BLaER1 (cell line): ENCODE results near the gene SVOP.

ENCODE experiments used
- H3K27ac ChIP-seq: shearing (Covaris generic); formaldehyde crosslinking; 2 replicates; pipeline ENCODE4 v1.8.1; 2022
- H3K27me3 ChIP-seq: shearing (Covaris generic); formaldehyde crosslinking; 2 replicates; pipeline ENCODE4 v1.8.1; 2022
- H3K36me3 ChIP-seq: shearing (Covaris generic); formaldehyde crosslinking; 2 replicates; pipeline ENCODE4 v1.8.1; 2022
- H3K4me1 ChIP-seq: shearing (Covaris generic); formaldehyde crosslinking; 2 replicates; pipeline ENCODE4 v1.8.1; 2022
- H3K4me2 ChIP-seq: shearing (Covaris generic); formaldehyde crosslinking; 2 replicates; pipeline ENCODE4 v1.8.1; 2022
- H3K4me3 ChIP-seq: shearing (Covaris generic); formaldehyde crosslinking; 2 replicates; pipeline ENCODE4 v1.8.1; 2022
- H3K9ac ChIP-seq: shearing (Covaris generic); formaldehyde crosslinking; 2 replicates; pipeline ENCODE4 v1.8.1; 2022
- H3K9me3 ChIP-seq: shearing (Covaris generic); formaldehyde crosslinking; 2 replicates; pipeline ENCODE4 v1.8.1; 2022
- H4K20me1 ChIP-seq: shearing (Covaris generic); formaldehyde crosslinking; 2 replicates; pipeline ENCODE4 v1.8.1; 2022
- Cebpa-rat ChIP-seq: shearing (Covaris generic); IDR thresholded peaks from 2 replicates; pipeline ENCODE4 v1.8.1; 2022

Gene SVOP

GRCh38 chr12:108962256-108962655 lies 58.6 kb downstream of the SVOP start:
- H3K27me3 ChIP-seq: no peaks in the 10 kb centered on the region
- H3K9me3 ChIP-seq: no peaks in the 10 kb centered on the region
- no peak overlapping the region for H3K27ac ChIP-seq
- TF ChIP-seq Cebpa-rat: no peak
- no peaks in the 10 kb centered on the region for H3K4me1 ChIP-seq
- H3K36me3 ChIP-seq: no peaks in the 10 kb centered on the region
- no peak overlapping the region for H3K9ac ChIP-seq
- H4K20me1 ChIP-seq: no peaks in the 10 kb centered on the region
- H3K4me2 ChIP-seq: no peak overlapping the region
- no peak overlapping the region for H3K4me3 ChIP-seq

- Histone ChIP-seq H3K36me3 (no peaks in the 10 kb centered on the region), H3K27me3 (no peaks in the 10 kb centered on the region), H3K4me3 (no peak overlapping the region), H4K20me1 (no peaks in the 10 kb centered on the region), H3K4me1 (no peaks in the 10 kb centered on the region), H3K27ac (no peak overlapping the region), H3K9ac (no peak overlapping the region), H3K9me3 (no peaks in the 10 kb centered on the region), H3K4me2 (no peak overlapping the region)
- no peak for TF ChIP-seq Cebpa-rat
These were observed 60.9 kb downstream of the SVOP start for GRCh38 chr12:108959748-108960655.

GRCh38 chr12:108955225-108955835 lies 65.5 kb downstream of the SVOP start:
- Histone ChIP-seq H4K20me1 (no peaks in the 10 kb centered on the region), H3K36me3 (no peaks in the 10 kb centered on the region), H3K4me2 (no peak overlapping the region), H3K9ac (no peak overlapping the region), H3K27me3 (no peaks in the 10 kb centered on the region), H3K4me1 (no peaks in the 10 kb centered on the region), H3K9me3 (no peaks in the 10 kb centered on the region), H3K4me3 (no peak overlapping the region), H3K27ac (no peak overlapping the region)
- TF ChIP-seq Cebpa-rat: no peak

- no peak overlapping the region for H3K4me3 ChIP-seq
- no peak overlapping the region for H3K27ac ChIP-seq
- no peaks in the 10 kb centered on the region for H3K27me3 ChIP-seq
- peaks cover 12% of the 10 kb centered on the region for H3K9me3 ChIP-seq
- H3K9ac ChIP-seq: no peak overlapping the region
- H3K4me2 ChIP-seq: no peak overlapping the region
- no peak for TF ChIP-seq Cebpa-rat
- no peaks in the 10 kb centered on the region for H3K4me1 ChIP-seq
- no peaks in the 10 kb centered on the region for H4K20me1 ChIP-seq
- no peaks in the 10 kb centered on the region for H3K36me3 ChIP-seq
These were observed 69.7 kb downstream of the SVOP start for GRCh38 chr12:108950991-108951739.

GRCh38 chr12:108949976-108950375 lies 70.9 kb downstream of the SVOP start:
- Histone ChIP-seq H3K4me2 (no peak overlapping the region), H3K4me1 (no peaks in the 10 kb centered on the region), H4K20me1 (no peaks in the 10 kb centered on the region), H3K36me3 (no peaks in the 10 kb centered on the region), H3K27ac (no peak overlapping the region), H3K27me3 (no peaks in the 10 kb centered on the region), H3K9me3 (peaks cover 12% of the 10 kb centered on the region), H3K9ac (no peak overlapping the region), H3K4me3 (no peak overlapping the region)
- TF ChIP-seq Cebpa-rat: no peak

- H3K9ac ChIP-seq: no peak overlapping the region
These were observed 72.5 kb downstream of the SVOP start for GRCh38 chr12:108948367-108948766.

GRCh38 chr12:108947097-108947496 lies 73.8 kb downstream of the SVOP start:
- no peak overlapping the region for H3K4me2 ChIP-seq
- H3K36me3 ChIP-seq: no peaks in the 10 kb centered on the region
- no peak overlapping the region for H3K9ac ChIP-seq
- no peak for TF ChIP-seq Cebpa-rat
- no peaks in the 10 kb centered on the region for H4K20me1 ChIP-seq
- H3K4me1 ChIP-seq: no peaks in the 10 kb centered on the region
- peaks cover 12% of the 10 kb centered on the region for H3K9me3 ChIP-seq
- H3K27me3 ChIP-seq: no peaks in the 10 kb centered on the region
- no peak overlapping the region for H3K4me3 ChIP-seq
- H3K27ac ChIP-seq: no peak overlapping the region

More at GRCh38 chr12:108948367-108948766, 72.5 kb downstream of the SVOP start:
- H3K9me3 ChIP-seq: peaks cover 12% of the 10 kb centered on the region
- no peak overlapping the region for H3K27ac ChIP-seq
- H3K4me2 ChIP-seq: no peak overlapping the region
- H3K4me1 ChIP-seq: no peaks in the 10 kb centered on the region
- no peaks in the 10 kb centered on the region for H3K27me3 ChIP-seq
- TF ChIP-seq Cebpa-rat: no peak
- H3K36me3 ChIP-seq: no peaks in the 10 kb centered on the region
- no peak overlapping the region for H3K4me3 ChIP-seq
- no peaks in the 10 kb centered on the region for H4K20me1 ChIP-seq

GRCh38 chr12:108940138-108940537 lies 80.7 kb downstream of the SVOP start:
- Histone ChIP-seq H3K9me3 (no peaks in the 10 kb centered on the region), H3K4me2 (no peak overlapping the region), H3K9ac (no peak overlapping the region), H3K4me3 (no peak overlapping the region), H3K27ac (no peak overlapping the region), H3K4me1 (no peaks in the 10 kb centered on the region), H3K27me3 (no peaks in the 10 kb centered on the region), H4K20me1 (no peaks in the 10 kb centered on the region), H3K36me3 (no peaks in the 10 kb centered on the region)
- TF ChIP-seq Cebpa-rat: no peak

GRCh38 chr12:108939594-108939993 lies 81.3 kb downstream of the SVOP start:
- H3K9me3 ChIP-seq: no peaks in the 10 kb centered on the region
- no peak overlapping the region for H3K27ac ChIP-seq
- no peaks in the 10 kb centered on the region for H4K20me1 ChIP-seq
- H3K4me3 ChIP-seq: no peak overlapping the region
- no peak overlapping the region for H3K4me2 ChIP-seq
- H3K27me3 ChIP-seq: no peaks in the 10 kb centered on the region
- TF ChIP-seq Cebpa-rat: no peak
- H3K9ac ChIP-seq: no peak overlapping the region
- H3K36me3 ChIP-seq: no peaks in the 10 kb centered on the region
- H3K4me1 ChIP-seq: no peaks in the 10 kb centered on the region
